Dendritic cell treated with granulocyte-macrophage colony-stimulating factor and Interleukin-4, amounts not matched to agents 40 ng/mL and 50 ng/mL, for 4 days (primary cell): ENCODE measurements around the gene NUP160.
"Not testable (repeated sequence)": the region's sequence is repeated elsewhere in the genome, so short reads cannot be mapped to it uniquely, and the experiment has no call there.

Source experiments
- H3K27ac Mint-ChIP-seq: one replicate; pipeline ENCODE4 v1.8.0; 2022; ENCODE audit warnings: mild to moderate bottlenecking, mixed read lengths
- H3K27me3 Mint-ChIP-seq: one replicate; pipeline ENCODE4 v1.8.0; 2022; ENCODE audit warnings: mild to moderate bottlenecking, mixed read lengths
- H3K36me3 Mint-ChIP-seq: one replicate; pipeline ENCODE4 v1.8.0; 2022; ENCODE audit warnings: low read depth, mixed read lengths
- H3K4me1 Mint-ChIP-seq: one replicate; pipeline ENCODE4 v1.8.0; 2022; ENCODE audit warnings: low read depth, mixed read lengths
- H3K4me3 Mint-ChIP-seq: one replicate; pipeline ENCODE4 v1.8.0; 2022; ENCODE audit warnings: mild to moderate bottlenecking, moderate library complexity, mixed read lengths
- H3K9me3 Mint-ChIP-seq: one replicate; pipeline ENCODE4 v1.8.0; 2022; ENCODE audit warnings: mixed read lengths
- intact Hi-C: fragments of 100-400 bp; cut with micrococcal nuclease; formaldehyde crosslinking; loops from one replicate; pipeline ENCODE4 v1.15.0; 2022

NUP160 gene

DNA sequence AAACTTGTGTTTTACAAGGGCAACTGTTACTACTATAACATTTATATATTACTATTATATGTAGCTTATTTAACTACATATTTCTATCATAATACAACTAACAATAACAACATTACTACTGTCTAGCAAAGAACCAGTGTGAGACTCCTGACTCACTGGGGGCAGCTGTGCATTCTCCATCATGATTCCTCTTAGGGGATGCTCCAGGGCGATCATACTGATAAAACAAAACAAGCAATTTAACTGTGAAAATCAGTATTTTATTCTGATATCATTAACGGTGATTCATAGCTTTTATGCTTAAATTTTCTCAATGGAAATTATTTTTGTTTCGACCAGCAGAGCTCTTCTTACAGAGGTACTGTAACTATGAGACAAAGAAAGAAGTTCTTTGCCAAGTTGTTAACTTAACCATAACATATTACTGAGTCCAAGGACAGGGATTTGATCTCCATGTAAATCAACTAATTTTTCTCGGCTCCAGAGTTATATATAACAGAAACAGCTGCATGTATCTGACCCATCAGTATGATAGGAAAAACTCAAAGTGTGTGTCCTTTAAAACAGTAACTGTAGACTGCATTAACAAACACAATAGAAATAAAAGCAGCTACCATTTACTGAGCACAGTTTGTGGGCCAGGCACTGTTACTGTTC is 56.2 kb downstream of the NUP160 start:
- Mint-ChIP-seq H3K27ac (no peak overlapping the region), H3K27me3 (no peaks in the 10 kb centered on the region), H3K4me1 (no peaks in the 10 kb centered on the region), H3K4me3 (no peak overlapping the region), H3K9me3 (no peaks in the 10 kb centered on the region), H3K36me3 (peaks cover 92% of the 10 kb centered on the region)
- intact Hi-C loops = no loop called here

GRCh38 chr11:47790017-47790416 is 58.1 kb downstream of the NUP160 start:
- H3K27ac Mint-ChIP-seq, intact Hi-C loops, H3K4me3 Mint-ChIP-seq, H3K4me1 Mint-ChIP-seq, H3K27me3 Mint-ChIP-seq, H3K9me3 Mint-ChIP-seq: not testable (repeated sequence)
- H3K36me3 Mint-ChIP-seq = peaks cover 94% of the 10 kb centered on the region

- H3K4me3 Mint-ChIP-seq = no peak overlapping the region
- no peaks in the 10 kb centered on the region for H3K9me3 Mint-ChIP-seq
- peaks cover 94% of the 10 kb centered on the region for H3K36me3 Mint-ChIP-seq
- H3K4me1 Mint-ChIP-seq = no peaks in the 10 kb centered on the region
- no peaks in the 10 kb centered on the region for H3K27me3 Mint-ChIP-seq
- no peak overlapping the region for H3K27ac Mint-ChIP-seq
- intact Hi-C loops = loop anchor here (10.0 kb wide), 1 partner anchor 53 kb away; no protein-coding TSS in a partner anchor
Measured at GRCh38 chr11:47788181-47788580, 60.0 kb downstream of the NUP160 start.

GRCh38 chr11:47786373-47786772 is 61.8 kb downstream of the NUP160 start:
- H3K4me3 Mint-ChIP-seq = no peak overlapping the region

DNA sequence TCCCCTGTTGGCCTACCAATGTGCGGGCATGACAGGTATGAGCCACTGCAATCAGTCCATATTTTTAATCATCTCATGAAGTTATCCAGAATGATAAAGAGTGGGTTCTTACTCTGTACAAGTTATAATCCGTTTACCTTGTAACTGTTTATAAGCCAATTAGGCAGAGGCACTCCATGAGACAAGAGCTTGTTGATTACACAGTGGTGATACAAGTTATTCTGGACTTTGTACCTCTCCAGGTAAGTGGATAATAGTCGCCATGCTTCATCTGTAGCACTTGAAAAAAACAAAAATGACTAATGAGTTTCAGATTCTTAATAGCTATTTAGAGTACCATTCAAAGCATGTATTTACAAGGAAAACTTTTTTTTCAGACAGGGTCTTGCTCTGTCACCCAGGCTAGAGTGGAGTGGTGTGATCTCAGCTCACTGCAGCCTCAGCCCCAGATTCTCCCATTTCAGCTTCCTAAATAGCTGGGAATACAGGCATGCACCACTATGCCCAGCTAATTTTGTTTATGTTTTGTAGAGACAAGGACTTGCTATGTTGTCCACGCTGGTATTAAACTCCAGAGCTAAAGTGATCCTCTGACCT is 63.3 kb downstream of the NUP160 start:
- no peaks in the 10 kb centered on the region for H3K4me1 Mint-ChIP-seq
- H3K36me3 Mint-ChIP-seq = peaks cover 87% of the 10 kb centered on the region
- H3K4me3 Mint-ChIP-seq = no peak overlapping the region
- H3K27ac Mint-ChIP-seq = no peak overlapping the region
- intact Hi-C loops = loop anchor here (10.0 kb wide), 1 partner anchor 50 kb away; no protein-coding TSS in a partner anchor
- H3K9me3 Mint-ChIP-seq = no peaks in the 10 kb centered on the region
- no peaks in the 10 kb centered on the region for H3K27me3 Mint-ChIP-seq

More at GRCh38 chr11:47786373-47786772, 61.8 kb downstream of the NUP160 start:
- no peaks in the 10 kb centered on the region for H3K9me3 Mint-ChIP-seq
- intact Hi-C loops = loop anchor here (10.0 kb wide), 1 partner anchor 52 kb away; no protein-coding TSS in a partner anchor
- no peaks in the 10 kb centered on the region for H3K4me1 Mint-ChIP-seq
- H3K36me3 Mint-ChIP-seq = peaks cover 91% of the 10 kb centered on the region
- H3K27me3 Mint-ChIP-seq = no peaks in the 10 kb centered on the region
- H3K27ac Mint-ChIP-seq = no peak overlapping the region

DNA sequence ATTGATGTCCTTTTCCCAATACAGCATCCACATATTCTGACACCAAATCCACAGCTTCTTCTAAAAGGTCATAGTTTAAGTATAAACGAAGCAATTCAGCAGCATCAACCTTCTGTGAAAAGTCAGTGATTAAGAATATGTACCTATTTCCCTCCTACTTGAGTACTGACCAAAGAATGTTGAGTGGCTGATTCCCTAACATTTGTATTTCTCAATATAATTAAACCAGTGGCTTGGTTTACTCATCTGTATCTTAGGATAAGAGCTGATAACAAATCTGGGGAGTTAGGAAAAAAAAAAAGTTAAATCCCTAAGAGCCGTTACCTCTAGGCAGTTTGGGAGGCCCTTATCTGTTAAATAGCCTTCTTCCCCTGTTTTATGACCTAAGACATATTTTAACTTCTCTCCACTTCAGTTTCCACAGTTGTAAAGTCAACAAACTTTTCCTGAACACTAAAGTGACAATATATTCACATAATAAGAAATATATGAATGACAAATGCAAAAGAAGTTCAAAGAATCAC is 65.0 kb downstream of the NUP160 start:
- Mint-ChIP-seq H3K27ac (no peak overlapping the region), H3K9me3 (no peaks in the 10 kb centered on the region), H3K4me3 (no peak overlapping the region), H3K27me3 (no peaks in the 10 kb centered on the region), H3K4me1 (no peaks in the 10 kb centered on the region), H3K36me3 (peaks cover 91% of the 10 kb centered on the region)
- intact Hi-C loops = loop anchor here (10.0 kb wide), 1 partner anchor 48 kb away; no protein-coding TSS in a partner anchor

DNA sequence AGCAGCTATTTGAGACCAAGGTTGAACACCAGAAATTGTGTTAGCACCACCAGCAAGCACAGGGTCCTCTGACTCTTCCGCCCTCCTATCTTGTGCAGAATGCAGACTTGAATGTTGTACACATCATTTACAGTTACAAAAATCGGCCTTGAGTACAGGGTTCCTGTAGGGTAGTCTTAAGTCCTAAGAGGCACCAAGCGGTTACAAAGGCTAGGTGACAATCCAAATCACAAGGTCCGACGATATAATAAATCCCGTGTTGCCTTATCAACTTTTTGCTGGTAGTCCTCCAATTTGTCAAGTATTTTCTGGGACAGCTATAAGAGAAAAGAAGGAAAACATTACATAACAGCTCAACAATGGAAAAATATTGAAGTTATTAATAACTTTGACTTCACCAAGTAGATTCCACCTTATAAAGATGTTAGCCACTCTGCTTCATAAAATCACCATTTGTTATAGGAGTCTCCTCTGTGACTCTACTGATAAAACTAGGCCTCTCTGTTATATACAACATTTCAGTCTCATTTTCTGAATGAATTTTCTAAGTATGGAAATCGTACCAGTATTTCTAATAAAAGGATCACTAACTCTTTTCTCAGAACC is 69.2 kb downstream of the NUP160 start:
- H3K4me1 Mint-ChIP-seq = no peaks in the 10 kb centered on the region
- no peak overlapping the region for H3K4me3 Mint-ChIP-seq
- H3K36me3 Mint-ChIP-seq = peaks cover 81% of the 10 kb centered on the region
- H3K27me3 Mint-ChIP-seq = no peaks in the 10 kb centered on the region
- no peak overlapping the region for H3K27ac Mint-ChIP-seq
- intact Hi-C loops = no loop called here
- H3K9me3 Mint-ChIP-seq = no peaks in the 10 kb centered on the region

GRCh38 chr11:47775240-47775869 is 72.8 kb downstream of the NUP160 start:
- Mint-ChIP-seq H3K4me1 (no peaks in the 10 kb centered on the region), H3K36me3 (peaks cover 54% of the 10 kb centered on the region), H3K27ac (no peak overlapping the region), H3K4me3 (no peak overlapping the region), H3K27me3 (no peaks in the 10 kb centered on the region), H3K9me3 (no peaks in the 10 kb centered on the region)
- intact Hi-C loops = no loop called here

GRCh38 chr11:47773882-47774281 is 74.3 kb downstream of the NUP160 start:
- Mint-ChIP-seq H3K27ac (no peak overlapping the region), H3K27me3 (no peaks in the 10 kb centered on the region)

DNA sequence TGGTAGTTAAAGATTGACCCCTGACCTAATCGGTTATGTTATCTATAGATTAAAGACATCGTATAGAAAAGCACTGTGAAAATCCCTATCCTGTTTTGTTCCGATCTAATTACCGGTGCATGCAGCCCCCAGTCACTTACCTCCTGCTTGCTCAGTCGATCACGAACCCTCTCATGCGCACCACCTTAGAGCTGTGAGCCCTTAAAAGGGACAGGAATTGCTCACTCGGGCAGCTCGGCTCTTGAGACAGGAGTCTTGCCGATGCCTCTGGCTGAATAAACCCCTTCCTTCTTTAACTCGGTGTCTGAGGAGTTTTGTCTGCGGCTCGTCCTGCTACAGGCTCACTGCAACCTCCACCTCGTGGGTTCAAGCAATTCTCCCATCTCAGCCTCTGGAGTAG is 78.6 kb downstream of the NUP160 start:
- not testable (repeated sequence) for H3K27me3 Mint-ChIP-seq, H3K9me3 Mint-ChIP-seq, H3K27ac Mint-ChIP-seq, H3K4me3 Mint-ChIP-seq
- peaks cover 23% of the 10 kb centered on the region for H3K4me1 Mint-ChIP-seq
- intact Hi-C loops = loop anchor here (5.0 kb wide), 1 partner anchor 78 kb away; the partner anchor contains the start of gene NUP160
- peaks cover 17% of the 10 kb centered on the region for H3K36me3 Mint-ChIP-seq

More at GRCh38 chr11:47773882-47774281, 74.3 kb downstream of the NUP160 start:
- H3K4me3 Mint-ChIP-seq = no peak overlapping the region
- H3K4me1 Mint-ChIP-seq = no peaks in the 10 kb centered on the region
- H3K36me3 Mint-ChIP-seq = peaks cover 39% of the 10 kb centered on the region
- H3K9me3 Mint-ChIP-seq = no peaks in the 10 kb centered on the region
- intact Hi-C loops = no loop called here

- intact Hi-C loops = loop anchor here (5.0 kb wide), 1 partner anchor 79 kb away; the partner anchor contains the start of gene NUP160
- Mint-ChIP-seq H3K4me3 (peak overlapping the region; percentile 94), H3K4me1 (peaks cover 23% of the 10 kb centered on the region), H3K27me3 (no peaks in the 10 kb centered on the region), H3K9me3 (no peaks in the 10 kb centered on the region), H3K36me3 (peaks cover 31% of the 10 kb centered on the region), H3K27ac (peak overlapping the region; percentile 99)
Measured at GRCh38 chr11:47768101-47768612, 80.0 kb downstream of the NUP160 start.

DNA sequence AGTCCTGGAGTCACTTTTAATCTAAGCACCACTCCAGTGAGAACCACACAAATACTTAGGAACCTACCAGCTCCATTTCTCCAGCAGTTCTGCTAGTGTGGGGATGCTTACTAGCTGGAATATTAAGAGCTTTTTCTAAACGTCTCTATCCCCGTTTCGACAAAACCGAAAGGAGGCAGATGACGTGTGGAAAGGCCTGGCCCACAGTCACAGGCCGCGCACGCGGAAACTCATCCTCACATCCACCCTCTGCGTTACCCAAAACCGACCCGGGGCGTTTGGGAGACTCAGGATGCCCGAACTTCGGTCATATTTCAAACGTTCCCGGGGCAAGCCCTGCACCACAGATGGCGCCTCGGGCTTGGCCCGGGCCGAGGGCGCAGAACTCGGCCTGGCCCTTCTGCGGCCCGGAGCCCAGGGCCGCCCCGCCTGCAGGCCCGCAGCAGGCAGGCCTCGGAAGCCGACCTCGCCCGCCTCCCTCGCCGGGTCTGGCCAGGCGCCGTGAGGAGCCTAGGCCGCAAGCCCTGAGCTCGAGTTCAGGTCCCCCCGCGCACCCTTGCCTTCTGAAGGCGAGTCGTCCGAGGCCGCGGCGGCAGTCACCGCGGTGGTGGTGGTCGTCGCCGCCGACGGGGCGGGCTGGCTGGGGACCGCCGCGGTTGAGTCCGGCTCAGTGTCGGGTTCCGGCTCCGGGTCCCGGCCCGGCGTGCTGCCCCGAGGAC is 81.5 kb downstream of the NUP160 start:
- Mint-ChIP-seq H3K4me1 (peaks cover 23% of the 10 kb centered on the region), H3K27me3 (no peaks in the 10 kb centered on the region), H3K4me3 (peak overlapping the region; percentile 94), H3K36me3 (peaks cover 46% of the 10 kb centered on the region), H3K9me3 (no peaks in the 10 kb centered on the region), H3K27ac (peak overlapping the region; percentile 99)
- intact Hi-C loops = loop anchor here (1.0 to 5.0 kb wide), 2 partner anchors 81 to 124 kb away; partner anchors contain the start of genes MTCH2 and NUP160

DNA sequence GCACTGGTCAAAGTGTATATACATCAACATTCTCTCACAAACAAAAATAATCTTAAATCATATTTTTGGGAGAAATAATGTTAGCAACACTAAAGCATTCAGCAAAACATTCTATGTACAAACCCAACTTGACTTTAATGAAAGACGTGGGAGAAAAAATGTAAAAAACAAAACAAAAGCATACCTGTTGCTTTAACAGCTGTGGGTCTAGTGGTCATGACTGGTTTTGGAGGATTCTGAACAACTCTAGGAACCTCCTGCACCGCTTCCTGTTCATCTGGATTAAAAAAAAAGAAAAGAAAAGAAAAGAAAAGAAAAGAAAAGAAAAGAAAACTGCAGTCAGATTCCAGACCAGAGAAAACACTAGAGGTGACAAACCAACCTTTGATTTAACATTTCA is 83.1 kb downstream of the NUP160 start:
- peaks cover 62% of the 10 kb centered on the region for H3K36me3 Mint-ChIP-seq
- intact Hi-C loops = loop anchor here (5.0 kb wide), 1 partner anchor 82 kb away; the partner anchor contains the start of gene NUP160

More for the DNA sequence above, 83.1 kb downstream of the NUP160 start:
- Mint-ChIP-seq H3K9me3 (no peaks in the 10 kb centered on the region), H3K27ac (peak overlapping the region; percentile 99), H3K4me3 (peak overlapping the region; percentile 38), H3K4me1 (peaks cover 23% of the 10 kb centered on the region), H3K27me3 (no peaks in the 10 kb centered on the region)
